MCF 10A (cell line): ENCODE results near the gene CPLANE1. TPM values are rescaled to one million over a fixed set of nuclear protein-coding genes. Genes with fewer than 3 reads are reported as not detected.
"Not testable (repeated sequence)": the region's sequence is repeated elsewhere in the genome, so short reads cannot be mapped to it uniquely, and the experiment has no call there.

Experiments
- BruUV-seq: library from RNA; stranded (reverse); fragments of 400-500 nt; replicated peaks from 2 replicates; lab custom pipeline; 2021; lab: Mats Ljungman, UMichigan
- CTCF ChIA-PET: fragments of 300-600 bp; sonication (Branson Sonifier 250); formaldehyde crosslinking; extraction: SDS; loops from one replicate; lab custom pipeline; 2021; ENCODE audit warnings: antibody characterized with exemption, inconsistent platforms; lab: Yijun Ruan, JAX
- POLR2A ChIA-PET: fragments of 300-600, 350-650 bp; sonication (Branson Sonifier 250); formaldehyde crosslinking; extraction: SDS; loops from one replicate; lab custom pipeline; 2020; ENCODE audit warnings: antibody characterized with exemption, inconsistent platforms; lab: Yijun Ruan, JAX
- DNase-seq: peaks from one replicate; pipeline ENCODE4 v3.0.0-alpha.2; 2018; ENCODE audit not compliant: unreplicated experiment
- H3K27ac Mint-ChIP-seq: one replicate; pipeline ENCODE4 v1.8.0; 2022; ENCODE audit warnings: mild to moderate bottlenecking, low read depth, mixed read lengths; ENCODE audit not compliant: unreplicated experiment
- H3K27me3 Mint-ChIP-seq: one replicate; pipeline ENCODE4 v1.8.0; 2022; ENCODE audit warnings: mixed read lengths; ENCODE audit not compliant: insufficient read depth, unreplicated experiment
- H3K36me3 Mint-ChIP-seq: one replicate; pipeline ENCODE4 v1.8.0; 2022; ENCODE audit warnings: mild to moderate bottlenecking, moderate library complexity, mixed read lengths; ENCODE audit not compliant: insufficient read depth, unreplicated experiment
- H3K4me1 Mint-ChIP-seq: one replicate; pipeline ENCODE4 v1.8.0; 2022; ENCODE audit warnings: mixed read lengths; ENCODE audit not compliant: insufficient read depth, unreplicated experiment
- H3K4me3 Mint-ChIP-seq: one replicate; pipeline ENCODE4 v1.8.0; 2022; ENCODE audit warnings: mild to moderate bottlenecking, moderate library complexity, mixed read lengths; ENCODE audit not compliant: unreplicated experiment
- H3K9me3 Mint-ChIP-seq: one replicate; pipeline ENCODE4 v1.8.0; 2022; ENCODE audit warnings: mixed read lengths; ENCODE audit not compliant: unreplicated experiment
- CTCF ChIP-seq: fragments of 200-600 bp; IDR thresholded peaks from one replicate; pipeline ENCODE4 v1.8.0; 2022; ENCODE audit warnings: antibody characterized with exemption, mild to moderate bottlenecking; ENCODE audit not compliant: unreplicated experiment
- intact Hi-C: fragments of 100-400 bp; cut with micrococcal nuclease; formaldehyde crosslinking; loops from 2 replicates; pipeline ENCODE4 v1.14.1; 2022
- total RNA-seq: library from RNA; stranded (reverse); gene quantifications from 2 replicates; pipeline ENCODE4 v1.2.3, GENCODE V29; 2022

Gene CPLANE1
- total RNA-seq, 1 experiment from 2014 or later: 25.1 TPM

GRCh38 chr5:37247036-37247435 is 2.1 kb downstream of the CPLANE1 start:
- H3K4me3 Mint-ChIP-seq: peak overlapping the region; percentile 86
- H3K9me3 Mint-ChIP-seq: no peaks in the 10 kb centered on the region
- BruUV-seq: no TSS peak
- no peak for TF ChIP-seq CTCF
- H3K4me1 Mint-ChIP-seq: peaks cover 6% of the 10 kb centered on the region
- H3K27ac Mint-ChIP-seq: no peak overlapping the region
- H3K36me3 Mint-ChIP-seq: peaks cover 31% of the 10 kb centered on the region
- H3K27me3 Mint-ChIP-seq: no peaks in the 10 kb centered on the region
- intact Hi-C loops: no loop called here
- ChIA-PET POLR2A (interaction anchor here (0.9 to 6.6 kb wide), 2 partner anchors 25 to 41 kb away, joined by 6 to 52 read pairs; no protein-coding TSS in a partner anchor), CTCF (no interaction called here)
- no peak for DNase-seq

GRCh38 chr5:37234288-37234687 is 14.9 kb downstream of the CPLANE1 start:
- CTCF ChIA-PET: interaction anchor here (0.6 kb wide), 1 partner anchor 45 kb away, joined by 3 read pairs; no protein-coding TSS in a partner anchor
- no TSS peak for BruUV-seq

GRCh38 chr5:37226377-37226776 is 22.8 kb downstream of the CPLANE1 start:
- Mint-ChIP-seq H3K27me3 (no peaks in the 10 kb centered on the region), H3K36me3 (peaks cover 78% of the 10 kb centered on the region)
- CTCF ChIA-PET: interaction anchor here (0.7 to 1.2 kb wide), 2 partner anchors 51 to 286 kb away, joined by 3 read pairs; no protein-coding TSS in a partner anchor

More at GRCh38 chr5:37234288-37234687, 14.9 kb downstream of the CPLANE1 start:
- H3K9me3 Mint-ChIP-seq: peaks cover 7% of the 10 kb centered on the region
- peaks cover 67% of the 10 kb centered on the region for H3K36me3 Mint-ChIP-seq
- intact Hi-C loops: no loop called here
- TF ChIP-seq CTCF: no peak
- DNase-seq: no peak
- POLR2A ChIA-PET: no interaction called here
- H3K27me3 Mint-ChIP-seq: no peaks in the 10 kb centered on the region
- H3K4me3 Mint-ChIP-seq: no peak overlapping the region
- no peak overlapping the region for H3K27ac Mint-ChIP-seq
- no peaks in the 10 kb centered on the region for H3K4me1 Mint-ChIP-seq

GRCh38 chr5:37222181-37222580 is 27.0 kb downstream of the CPLANE1 start:
- H3K27ac Mint-ChIP-seq: no peak overlapping the region

More at GRCh38 chr5:37226377-37226776, 22.8 kb downstream of the CPLANE1 start:
- no peak for DNase-seq
- BruUV-seq: no TSS peak
- Mint-ChIP-seq H3K4me1 (no peaks in the 10 kb centered on the region), H3K27ac (no peak overlapping the region), H3K9me3 (no peaks in the 10 kb centered on the region), H3K4me3 (no peak overlapping the region)
- POLR2A ChIA-PET: no interaction called here
- no peak for TF ChIP-seq CTCF
- intact Hi-C loops: no loop called here

GRCh38 chr5:37220426-37220825 is 28.8 kb downstream of the CPLANE1 start:
- DNase-seq, H3K9me3 Mint-ChIP-seq, intact Hi-C loops, H3K4me1 Mint-ChIP-seq, H3K4me3 Mint-ChIP-seq, H3K27ac Mint-ChIP-seq, BruUV-seq, H3K27me3 Mint-ChIP-seq: not testable (repeated sequence)
- ChIA-PET CTCF (interaction anchor here (0.7 kb wide), 1 partner anchor 52 kb away, joined by 5 read pairs; no protein-coding TSS in a partner anchor), POLR2A (interaction anchor here (0.6 kb wide), 1 partner anchor 29 kb away, joined by 3 read pairs; the partner anchor contains the start of gene CPLANE1)
- peaks cover 85% of the 10 kb centered on the region for H3K36me3 Mint-ChIP-seq

More at GRCh38 chr5:37222181-37222580, 27.0 kb downstream of the CPLANE1 start:
- ChIA-PET CTCF (no interaction called here), POLR2A (no interaction called here)
- H3K4me1 Mint-ChIP-seq: no peaks in the 10 kb centered on the region
- intact Hi-C loops: no loop called here
- no peak overlapping the region for H3K4me3 Mint-ChIP-seq
- no TSS peak for BruUV-seq
- no peaks in the 10 kb centered on the region for H3K27me3 Mint-ChIP-seq
- peaks cover 85% of the 10 kb centered on the region for H3K36me3 Mint-ChIP-seq
- no peak for DNase-seq
- H3K9me3 Mint-ChIP-seq: no peaks in the 10 kb centered on the region
- TF ChIP-seq CTCF: no peak

- BruUV-seq, H3K27ac Mint-ChIP-seq, intact Hi-C loops, H3K4me3 Mint-ChIP-seq, H3K27me3 Mint-ChIP-seq, H3K4me1 Mint-ChIP-seq, DNase-seq, H3K9me3 Mint-ChIP-seq: not testable (repeated sequence)
- H3K36me3 Mint-ChIP-seq: peaks cover 76% of the 10 kb centered on the region
- ChIA-PET CTCF (interaction anchor here (0.6 to 1.4 kb wide), 2 partner anchors 10 to 90 kb away, joined by 3 to 4 read pairs; no protein-coding TSS in a partner anchor), POLR2A (interaction anchor here (0.8 kb wide), 1 partner anchor 11 kb away, joined by 3 read pairs; no protein-coding TSS in a partner anchor)
Observed at GRCh38 chr5:37219384-37219783, 29.8 kb downstream of the CPLANE1 start.
